Tibial nerve (tissue), 3 donors: ENCODE data around the gene EXOSC7.

Source experiments
- POLR2A ChIP-seq, 2 donors: fragments of 450-650 bp; IDR thresholded peaks; one replicate each; pipeline ENCODE4 v1.6.1; 2017; ENCODE audit warnings: antibody characterized with exemption in 2 of 2, mild to moderate bottlenecking in 2 of 2, moderate library complexity in 2 of 2
- TF ChIP-seq, protein P1 (sequence below), 5 experiments: fragments of 200-600 bp in 3 of 5; fragments of 450-650 bp in 2 of 5; sonication (generic) in 3 of 5; IDR thresholded peaks; one replicate each; pipeline ENCODE4 v1.5.1; 2016 to 2019; ENCODE audit warnings: antibody characterized with exemption in 5 of 5, mild to moderate bottlenecking in 3 of 5, moderate library complexity in 2 of 5

DNA sequence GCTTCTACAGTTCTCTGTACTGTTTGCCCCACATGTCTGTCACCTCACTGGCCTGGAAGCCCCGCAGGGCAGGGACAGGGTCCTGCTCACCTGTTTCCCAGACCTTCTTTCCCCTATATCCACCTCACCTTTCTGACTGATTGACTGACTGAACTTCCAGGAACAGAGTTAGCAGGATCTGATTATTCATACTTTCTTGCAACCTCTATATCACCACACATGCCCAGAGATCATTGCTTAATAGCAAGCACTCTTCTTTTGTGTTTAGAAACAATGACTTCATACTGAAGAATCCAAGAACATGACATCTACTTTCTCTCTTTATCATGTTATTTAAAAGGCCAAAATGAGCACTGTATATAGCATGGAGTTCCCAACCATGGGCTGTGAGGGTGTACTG lies 32.1 kb downstream of the EXOSC7 start:
- TF ChIP-seq, protein P1, sequence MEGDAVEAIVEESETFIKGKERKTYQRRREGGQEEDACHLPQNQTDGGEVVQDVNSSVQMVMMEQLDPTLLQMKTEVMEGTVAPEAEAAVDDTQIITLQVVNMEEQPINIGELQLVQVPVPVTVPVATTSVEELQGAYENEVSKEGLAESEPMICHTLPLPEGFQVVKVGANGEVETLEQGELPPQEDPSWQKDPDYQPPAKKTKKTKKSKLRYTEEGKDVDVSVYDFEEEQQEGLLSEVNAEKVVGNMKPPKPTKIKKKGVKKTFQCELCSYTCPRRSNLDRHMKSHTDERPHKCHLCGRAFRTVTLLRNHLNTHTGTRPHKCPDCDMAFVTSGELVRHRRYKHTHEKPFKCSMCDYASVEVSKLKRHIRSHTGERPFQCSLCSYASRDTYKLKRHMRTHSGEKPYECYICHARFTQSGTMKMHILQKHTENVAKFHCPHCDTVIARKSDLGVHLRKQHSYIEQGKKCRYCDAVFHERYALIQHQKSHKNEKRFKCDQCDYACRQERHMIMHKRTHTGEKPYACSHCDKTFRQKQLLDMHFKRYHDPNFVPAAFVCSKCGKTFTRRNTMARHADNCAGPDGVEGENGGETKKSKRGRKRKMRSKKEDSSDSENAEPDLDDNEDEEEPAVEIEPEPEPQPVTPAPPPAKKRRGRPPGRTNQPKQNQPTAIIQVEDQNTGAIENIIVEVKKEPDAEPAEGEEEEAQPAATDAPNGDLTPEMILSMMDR (IDR thresholded peaks at IDR 0.05), result no peak
- no peak for TF ChIP-seq POLR2A (IDR thresholded peaks at IDR 0.05)
